WI38 (cell line): Measurements from ENCODE around the gene AGAP5.
"Not testable (repeated sequence)": the region's sequence is repeated elsewhere in the genome, so short reads cannot be mapped to it uniquely, and the experiment has no call there.

Source experiments
- H3K4me3 ChIP-seq: 2 replicates; pipeline ENCODE4 v1.5.1; 2011; ENCODE audit warnings: low read depth, mild to moderate bottlenecking, control low read depth, low read length
- TF ChIP-seq, protein P1 (sequence below): IDR thresholded peaks from 2 replicates; pipeline ENCODE4 v1.5.1; 2012; ENCODE audit warnings: low read depth, mild to moderate bottlenecking, control low read depth, low read length

AGAP5 gene

DNA sequence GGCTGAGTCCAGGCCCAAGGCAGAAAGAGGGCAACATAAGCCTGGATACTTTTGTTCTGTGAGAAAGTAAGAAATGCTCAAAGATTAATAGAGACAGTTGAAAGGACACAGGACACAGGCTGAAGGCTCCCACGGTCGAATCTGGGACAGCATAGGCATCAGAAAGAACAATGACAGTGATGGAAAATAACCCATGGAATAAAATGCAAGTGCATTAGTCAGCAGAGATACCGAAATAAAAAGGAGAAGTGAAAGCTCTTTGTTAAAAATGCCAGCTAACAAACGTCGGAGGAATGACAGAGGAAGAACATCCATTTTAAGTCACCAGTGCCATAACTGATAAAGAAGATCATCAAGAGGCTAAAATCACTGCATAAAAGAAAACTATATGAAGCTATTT, 19.6 kb upstream of the AGAP5 start:
- H3K4me3 ChIP-seq, result no peak overlapping the region
- TF ChIP-seq, protein P1, sequence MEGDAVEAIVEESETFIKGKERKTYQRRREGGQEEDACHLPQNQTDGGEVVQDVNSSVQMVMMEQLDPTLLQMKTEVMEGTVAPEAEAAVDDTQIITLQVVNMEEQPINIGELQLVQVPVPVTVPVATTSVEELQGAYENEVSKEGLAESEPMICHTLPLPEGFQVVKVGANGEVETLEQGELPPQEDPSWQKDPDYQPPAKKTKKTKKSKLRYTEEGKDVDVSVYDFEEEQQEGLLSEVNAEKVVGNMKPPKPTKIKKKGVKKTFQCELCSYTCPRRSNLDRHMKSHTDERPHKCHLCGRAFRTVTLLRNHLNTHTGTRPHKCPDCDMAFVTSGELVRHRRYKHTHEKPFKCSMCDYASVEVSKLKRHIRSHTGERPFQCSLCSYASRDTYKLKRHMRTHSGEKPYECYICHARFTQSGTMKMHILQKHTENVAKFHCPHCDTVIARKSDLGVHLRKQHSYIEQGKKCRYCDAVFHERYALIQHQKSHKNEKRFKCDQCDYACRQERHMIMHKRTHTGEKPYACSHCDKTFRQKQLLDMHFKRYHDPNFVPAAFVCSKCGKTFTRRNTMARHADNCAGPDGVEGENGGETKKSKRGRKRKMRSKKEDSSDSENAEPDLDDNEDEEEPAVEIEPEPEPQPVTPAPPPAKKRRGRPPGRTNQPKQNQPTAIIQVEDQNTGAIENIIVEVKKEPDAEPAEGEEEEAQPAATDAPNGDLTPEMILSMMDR, result no peak

DNA sequence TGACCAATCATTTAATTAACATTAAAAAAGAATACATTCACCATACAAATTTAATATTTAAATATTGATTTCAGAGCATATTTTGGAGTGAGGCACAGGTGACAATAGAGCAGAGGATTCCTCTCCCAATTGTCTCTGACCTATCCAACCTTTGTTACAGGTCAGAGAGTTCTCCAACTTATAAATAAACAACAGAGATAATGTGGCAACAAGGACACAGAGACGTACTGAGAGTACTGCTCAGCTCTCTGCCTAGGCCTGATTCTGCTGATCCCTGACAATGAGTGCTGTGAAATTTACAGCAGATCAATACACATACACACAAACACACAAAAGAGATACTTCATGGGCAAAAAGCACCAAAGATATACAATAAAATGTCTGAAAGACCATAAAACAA, 18.3 kb upstream of the AGAP5 start:
- no peak overlapping the region for H3K4me3 ChIP-seq
- TF ChIP-seq, protein P1, result no peak

DNA sequence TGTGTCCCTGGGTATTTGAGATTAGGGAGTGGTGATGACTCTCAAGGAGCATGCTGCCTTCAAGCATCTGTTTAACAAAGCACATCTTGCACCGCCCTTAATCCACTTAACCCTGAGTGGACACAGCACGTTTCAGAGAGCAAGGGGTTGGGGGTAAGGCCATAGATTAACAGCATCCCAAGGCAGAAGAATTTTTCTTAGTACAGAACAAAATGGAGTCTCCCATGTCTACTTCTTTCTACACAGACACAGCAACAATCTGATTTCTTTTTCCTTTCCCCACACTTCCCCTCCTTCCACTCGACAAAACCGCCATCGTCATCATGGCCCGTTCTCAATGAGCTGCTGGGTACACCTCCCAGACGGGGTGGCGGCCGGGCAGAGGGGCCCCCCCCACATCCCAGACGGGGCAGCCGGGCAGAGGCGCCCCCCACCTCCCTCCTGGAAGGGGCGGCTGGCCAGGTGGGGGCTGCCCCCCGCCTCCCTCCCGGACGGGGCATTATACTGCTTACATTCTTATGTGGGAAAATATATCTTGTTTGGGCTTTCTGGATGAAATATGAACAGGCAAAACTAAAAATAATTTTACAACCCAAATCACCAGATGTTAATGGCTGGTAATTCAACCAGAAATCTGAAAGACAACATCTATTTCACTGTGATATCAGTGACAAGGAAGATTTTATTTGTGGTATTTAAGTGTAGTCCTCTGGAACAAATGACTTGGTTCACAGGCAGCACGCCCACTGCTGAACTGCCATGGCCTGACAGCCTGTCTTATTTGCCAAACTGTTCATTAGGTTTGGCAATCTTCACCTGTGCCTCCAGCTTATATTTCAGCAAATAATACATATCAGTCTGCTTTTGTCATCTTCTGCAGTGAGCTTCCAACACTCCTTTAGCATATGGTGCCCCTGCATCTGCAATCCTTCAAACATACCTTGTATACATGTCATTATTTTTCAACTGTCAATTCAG, 17.6 kb upstream of the AGAP5 start:
- not testable (repeated sequence) for H3K4me3 ChIP-seq

DNA sequence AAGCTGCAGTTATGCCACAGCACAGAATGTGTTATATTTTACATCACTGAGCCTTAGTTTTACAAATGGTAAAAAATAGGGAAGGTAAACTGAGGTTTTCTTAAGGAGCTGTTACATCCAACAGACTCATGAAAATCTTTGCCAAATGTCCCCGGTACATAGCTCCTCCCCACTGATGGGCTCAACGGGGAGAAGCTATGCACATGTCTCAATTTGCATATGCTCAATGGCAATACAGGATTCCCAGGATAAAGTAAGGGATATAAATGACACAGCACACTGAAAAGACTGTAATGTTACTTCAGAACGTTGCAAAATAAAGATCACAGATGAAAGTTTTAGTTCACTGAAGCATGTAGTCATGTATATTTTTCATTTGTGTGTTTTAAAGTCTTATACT, 16.6 kb upstream of the AGAP5 start:
- H3K4me3 ChIP-seq, result not testable (repeated sequence)

DNA sequence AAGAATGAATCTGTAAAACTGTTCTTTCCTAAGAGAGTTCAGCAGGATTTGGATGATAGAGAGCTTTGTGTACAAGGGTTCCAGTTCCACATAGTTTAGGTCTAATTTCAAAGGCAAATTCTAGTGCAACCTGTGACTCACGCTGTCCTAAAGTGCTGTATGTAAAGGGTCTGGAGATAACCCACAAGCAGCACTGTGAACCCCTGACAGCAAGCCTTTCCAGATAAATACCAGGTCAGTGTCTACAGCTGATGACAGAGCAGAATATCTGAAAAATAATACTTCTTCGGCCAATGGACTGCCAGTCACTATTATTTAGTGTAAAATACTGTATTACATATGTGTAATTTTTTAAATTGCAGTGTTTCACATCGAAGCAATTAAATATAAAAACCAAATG, 16.0 kb upstream of the AGAP5 start:
- not testable (repeated sequence) for H3K4me3 ChIP-seq

DNA sequence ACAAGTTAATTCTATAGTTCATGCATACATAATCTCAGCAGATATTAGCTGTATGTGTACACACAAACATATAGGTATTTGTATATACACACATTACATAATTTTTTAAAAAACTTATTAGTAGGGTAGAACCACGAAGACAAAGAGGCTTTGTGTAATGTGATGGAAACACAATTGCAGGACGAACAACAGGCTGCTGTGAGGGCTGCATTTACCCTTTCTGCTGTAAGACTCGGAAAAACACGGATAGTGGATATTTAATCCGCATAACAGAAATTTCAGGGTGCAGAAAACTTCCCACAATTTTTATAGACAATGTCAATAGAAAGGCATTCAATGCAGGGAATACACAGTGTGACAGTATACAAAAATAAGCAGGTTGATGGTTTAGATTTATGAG, 13.8 kb upstream of the AGAP5 start:
- H3K4me3 ChIP-seq, result not testable (repeated sequence)

DNA sequence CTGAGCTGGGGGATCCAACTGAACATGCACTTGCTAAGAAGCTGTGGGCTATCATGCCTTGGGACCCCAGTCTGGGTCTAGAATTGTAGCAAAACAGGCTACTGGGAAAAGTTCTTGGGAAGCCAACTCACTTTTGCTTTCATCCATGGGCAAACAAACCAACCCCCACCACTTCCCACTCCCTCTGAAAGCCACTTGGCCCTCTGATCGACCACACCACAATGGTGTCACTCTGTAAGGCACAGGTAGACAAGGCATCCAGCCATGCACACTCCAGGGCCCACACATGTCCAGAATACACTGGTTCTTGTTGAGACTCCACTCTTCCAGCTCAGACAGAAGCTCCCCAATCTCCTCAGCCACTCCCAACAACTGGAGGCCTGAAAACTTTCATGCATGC, 10.2 kb upstream of the AGAP5 start:
- not testable (repeated sequence) for H3K4me3 ChIP-seq

DNA sequence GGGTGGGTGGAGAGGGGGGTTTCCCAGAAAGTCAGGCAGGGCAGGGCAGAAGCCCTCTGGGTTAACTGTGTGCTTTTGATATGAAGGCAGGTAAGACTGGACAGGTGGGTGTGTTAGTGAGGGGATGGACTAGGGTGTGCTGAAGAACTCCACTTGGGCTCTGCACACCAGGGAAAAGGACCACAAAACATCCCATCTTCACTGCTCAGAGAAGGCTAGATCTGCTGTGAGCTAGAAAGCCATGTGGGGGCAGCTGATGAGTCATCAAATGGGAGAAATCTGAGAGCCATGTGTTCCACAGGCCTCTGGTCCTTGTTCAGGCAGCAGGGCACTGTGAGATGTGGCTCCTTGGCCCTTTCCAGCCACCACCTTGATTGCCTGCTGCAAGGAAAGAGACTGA, 9.7 kb upstream of the AGAP5 start:
- H3K4me3 ChIP-seq, result not testable (repeated sequence)

DNA sequence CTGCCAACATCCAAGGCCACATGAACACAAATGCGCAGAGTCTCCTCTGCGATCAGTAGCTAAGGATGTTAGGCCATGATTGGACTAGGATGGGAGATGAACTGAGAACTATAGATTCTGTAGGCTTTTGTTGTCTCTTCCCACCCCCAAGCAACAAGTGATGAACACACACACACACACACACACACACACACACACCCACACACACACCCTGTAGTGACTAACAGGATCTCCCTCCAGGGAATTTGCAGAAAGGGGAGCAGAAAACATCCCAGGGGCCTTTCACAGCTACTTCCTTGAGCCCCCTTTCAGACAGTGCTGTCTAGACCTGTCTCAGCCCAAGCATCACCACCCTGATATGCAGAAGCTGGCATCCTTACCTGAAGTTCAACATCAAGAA, 8.6 kb upstream of the AGAP5 start:
- not testable (repeated sequence) for H3K4me3 ChIP-seq

DNA sequence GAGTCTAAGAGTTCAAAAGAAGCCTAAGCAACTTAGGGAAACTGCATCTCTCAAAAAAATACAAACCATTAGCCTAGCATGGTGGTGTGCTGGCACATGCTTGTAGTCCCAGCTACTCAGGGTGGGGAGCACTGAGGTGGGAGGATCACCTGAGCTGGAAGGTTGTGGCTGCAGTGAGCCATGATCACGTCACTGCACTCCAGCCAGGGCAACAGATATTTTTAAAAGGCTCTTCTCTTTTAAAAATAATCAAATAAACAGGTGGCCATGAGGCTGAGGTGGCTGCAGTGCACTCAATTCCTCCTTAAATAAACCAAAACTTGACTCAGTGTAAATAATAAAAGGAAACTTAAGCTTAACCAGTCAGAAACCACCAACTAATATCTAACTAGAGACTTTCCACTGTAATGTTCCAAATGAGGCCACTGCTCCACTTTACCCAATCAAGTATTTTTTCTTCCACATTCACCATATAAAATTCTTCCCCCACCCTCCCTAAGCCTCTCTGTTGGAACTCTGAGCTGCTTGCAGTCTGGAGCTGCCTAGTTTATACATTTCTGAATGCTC, 7.7 kb upstream of the AGAP5 start:
- H3K4me3 ChIP-seq, result not testable (repeated sequence)

DNA sequence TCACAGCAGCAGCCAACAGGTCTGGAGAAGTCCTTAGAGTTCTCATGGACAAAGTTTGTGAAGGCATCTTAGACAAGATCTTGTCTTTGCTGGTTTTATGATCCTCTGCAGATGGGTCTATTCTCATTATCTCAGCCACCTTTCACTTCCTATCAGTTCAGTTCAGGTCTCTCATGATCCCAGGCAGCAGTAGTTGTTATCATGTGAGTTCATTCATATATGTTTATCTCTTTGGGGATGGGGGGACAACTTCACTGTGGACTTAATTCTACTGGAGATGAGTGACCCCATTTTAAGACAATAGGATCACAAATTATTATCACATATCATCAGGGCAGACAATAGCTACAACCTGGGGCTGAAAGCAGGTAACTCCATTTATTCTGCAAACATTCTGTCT, 6.0 kb upstream of the AGAP5 start:
- H3K4me3 ChIP-seq, result not testable (repeated sequence)

DNA sequence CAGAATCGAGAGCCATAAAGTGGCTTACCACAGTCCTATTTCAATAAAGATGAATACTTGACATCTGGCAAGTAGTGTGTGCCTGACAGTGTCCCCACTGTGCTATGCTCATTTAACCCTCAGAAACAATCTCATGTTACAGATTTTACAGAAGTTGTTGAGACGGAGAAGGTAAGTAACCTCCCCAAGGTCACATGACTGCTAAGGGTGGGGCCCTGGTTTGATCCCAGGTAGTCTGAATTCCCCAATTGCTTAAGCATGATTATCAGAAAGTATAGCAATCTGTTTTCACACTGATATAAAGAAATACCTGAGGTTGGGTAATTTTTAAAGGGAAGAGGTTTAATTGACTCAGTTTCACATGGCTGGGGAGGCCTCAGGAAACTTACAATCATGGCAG, 910 bp upstream of the AGAP5 start:
- not testable (repeated sequence) for H3K4me3 ChIP-seq

DNA sequence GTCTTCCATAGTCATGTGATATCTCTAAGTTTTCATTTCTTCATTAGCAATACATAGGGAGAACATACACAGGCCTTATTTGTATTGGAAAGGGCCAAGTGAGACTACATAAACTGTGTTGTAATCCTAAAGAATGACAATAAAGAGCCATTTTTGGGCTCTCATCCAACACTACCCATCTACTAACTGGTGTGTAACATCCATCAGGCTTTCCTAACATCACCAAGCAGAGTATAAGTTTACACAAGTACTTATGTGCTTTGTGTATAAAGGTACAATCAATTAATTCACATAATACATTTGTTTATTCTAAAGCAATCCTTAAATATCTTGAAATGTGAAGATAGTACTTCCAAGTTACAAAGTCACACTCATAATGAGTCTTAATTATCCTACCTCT, 2.6 kb downstream of the AGAP5 start:
- not testable (repeated sequence) for H3K4me3 ChIP-seq

DNA sequence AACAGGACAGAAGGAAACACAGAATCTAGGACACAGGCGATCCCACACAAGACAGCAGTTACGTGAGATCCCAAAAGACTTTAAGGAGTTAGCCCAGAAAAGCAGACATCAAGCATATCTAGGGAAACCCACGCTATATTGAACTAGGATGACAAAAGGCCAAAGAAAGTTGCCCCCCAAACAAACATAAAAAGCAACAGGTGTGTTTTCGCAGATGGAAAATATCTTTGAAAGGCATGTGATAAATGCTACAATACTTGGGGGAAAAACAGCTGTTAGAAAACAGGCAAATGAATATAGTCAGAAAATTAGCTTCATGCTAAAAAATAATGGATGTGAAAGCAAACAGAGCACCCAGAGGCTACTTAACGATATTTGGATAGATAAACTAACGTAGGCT, 7.2 kb downstream of the AGAP5 start:
- H3K4me3 ChIP-seq, result not testable (repeated sequence)

DNA sequence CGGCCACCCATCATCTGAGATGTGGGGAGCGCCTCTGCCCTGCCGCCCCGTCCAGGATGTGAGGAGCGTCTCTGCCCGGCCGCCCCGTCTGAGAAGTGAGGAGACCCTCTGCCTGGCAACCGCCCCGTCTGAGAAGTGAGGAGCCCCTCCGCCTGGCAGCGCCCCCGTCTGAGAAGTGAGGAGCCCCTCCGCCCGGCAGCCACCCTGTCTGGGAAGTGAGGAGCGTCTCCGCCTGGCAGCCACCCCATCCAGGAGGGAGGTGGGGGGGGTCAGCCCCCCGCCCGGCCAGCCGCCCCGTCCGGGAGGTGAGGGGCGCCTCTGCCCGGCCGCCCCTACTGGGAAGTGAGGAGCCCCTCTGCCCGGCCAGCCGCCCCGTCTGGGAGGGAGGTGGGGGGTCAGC, 8.3 kb downstream of the AGAP5 start:
- not testable (repeated sequence) for H3K4me3 ChIP-seq

DNA sequence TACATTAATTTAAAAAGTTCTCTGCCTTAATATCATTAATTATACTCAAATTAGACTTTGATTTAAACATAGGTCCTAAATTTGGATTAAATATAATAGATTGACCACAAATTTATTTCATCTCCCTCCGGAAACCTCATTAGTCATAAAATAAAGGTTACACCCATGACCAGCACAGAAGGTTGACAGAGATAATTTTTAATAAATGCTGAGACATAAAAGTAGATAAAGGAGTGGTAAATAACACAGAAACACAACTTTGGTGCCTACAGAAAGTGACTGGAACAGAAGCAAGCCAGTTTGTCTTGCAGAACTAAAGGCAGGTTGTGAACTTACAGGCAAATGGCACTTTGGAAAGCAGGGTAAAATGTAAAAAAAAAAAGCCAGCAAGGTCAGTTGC, 10.3 kb downstream of the AGAP5 start:
- not testable (repeated sequence) for H3K4me3 ChIP-seq

DNA sequence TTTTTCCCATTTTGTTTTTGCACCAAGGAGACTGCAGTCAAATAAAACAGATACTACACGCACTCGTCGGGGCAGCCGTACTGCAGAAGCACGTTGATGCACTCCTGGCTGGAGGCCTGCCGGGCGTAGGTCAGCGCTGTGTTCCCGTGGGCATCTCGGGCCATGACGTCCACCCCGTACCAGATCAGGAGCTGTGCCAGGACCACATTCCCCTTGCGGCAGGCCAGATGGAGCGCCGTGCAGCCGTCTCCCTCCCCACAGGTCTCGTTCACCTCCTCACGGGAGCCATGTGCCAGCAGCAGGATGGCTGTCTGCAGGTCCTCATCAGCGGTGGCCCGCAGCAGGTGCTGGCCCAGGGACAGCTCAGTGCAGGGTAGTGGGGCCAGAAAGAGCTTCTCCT, 23.4 kb downstream of the AGAP5 start:
- not testable (repeated sequence) for H3K4me3 ChIP-seq

DNA sequence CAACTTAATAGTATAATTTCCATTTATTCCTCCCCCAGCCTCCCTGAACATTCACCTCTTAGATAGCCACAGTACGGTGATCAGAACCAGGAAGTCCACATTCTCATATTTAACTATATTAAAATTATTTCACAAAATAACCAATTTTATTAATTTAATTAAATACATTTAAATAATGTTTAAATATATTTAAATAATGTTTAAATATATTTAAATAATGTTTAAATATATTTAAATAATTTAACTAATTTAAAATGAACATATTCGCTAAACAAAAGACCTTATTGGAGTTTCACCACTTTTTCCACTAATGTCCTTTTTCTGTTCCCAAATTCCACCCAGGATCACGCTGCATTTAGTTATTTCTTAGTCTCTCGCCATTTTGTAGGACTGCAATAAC, 29.5 kb downstream of the AGAP5 start:
- H3K4me3 ChIP-seq, result not testable (repeated sequence)

DNA sequence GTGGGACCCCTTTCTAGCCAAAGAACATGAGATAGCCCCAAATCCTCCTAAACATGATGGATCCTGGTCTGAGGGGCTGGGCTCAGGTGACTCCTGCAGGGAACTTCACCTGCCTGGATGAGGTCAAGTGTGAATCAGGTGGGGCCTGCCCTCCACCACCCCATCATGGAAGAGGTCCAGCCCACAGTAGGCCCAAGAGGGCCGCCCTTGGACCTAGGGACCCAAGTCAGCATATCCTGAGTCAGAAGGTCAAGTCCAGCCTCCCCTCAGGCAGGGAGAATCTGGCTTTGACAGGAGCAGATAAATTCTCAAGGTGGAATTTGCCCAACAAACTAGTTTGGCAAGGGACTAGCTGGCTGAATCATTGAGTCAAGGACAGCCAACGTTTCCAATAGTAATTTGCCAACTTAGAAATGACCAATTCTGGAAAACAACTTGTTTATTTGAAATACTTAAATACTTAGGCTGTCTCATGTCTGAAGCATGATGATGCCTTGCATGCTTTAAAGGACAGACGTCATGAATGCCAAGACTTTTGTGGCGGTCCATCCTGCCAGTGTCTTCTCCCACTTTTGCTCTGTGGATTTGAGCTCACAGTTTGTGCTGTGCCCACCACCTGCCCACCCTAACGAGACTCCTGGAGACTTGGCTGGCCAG, 31.6 kb downstream of the AGAP5 start:
- not testable (repeated sequence) for H3K4me3 ChIP-seq
